H1 (cell line): Measurements from ENCODE around the gene ODR4. TPM values are rescaled to one million over a fixed set of nuclear protein-coding genes. Genes with fewer than 3 reads are reported as not detected.

Source experiments
- CTCF ChIA-PET: fragments of 300-600 bp; sonication (Branson Sonifier 250); formaldehyde crosslinking; loops from one replicate; lab custom pipeline; 2021; ENCODE audit not compliant: partially characterized antibody; lab: Charles Lee
- POLR2A ChIA-PET: fragments of 300-600 bp; sonication (Branson Sonifier 250); formaldehyde crosslinking; loops from one replicate; lab custom pipeline; 2021; ENCODE audit warnings: inconsistent platforms; ENCODE audit not compliant: partially characterized antibody; lab: Charles Lee
- DNase-seq, 2 experiments: peaks; one replicate each; pipeline versions ENCODE4 v3.0.0 to v3.0.0-alpha.2; 2010 to 2022; ENCODE audit warnings: low spot score in 2 of 2, low read depth in 1 of 2, mixed read lengths in 1 of 2
- FAIRE-seq: peaks from 2 replicates; lab custom pipeline; 2011; peaks lifted over from hg19 to GRCh38; lab: Jason Lieb, UNC
- H2AFZ ChIP-seq: 2 replicates; pipeline ENCODE4 v1.8.1; 2012; ENCODE audit warnings: low read length, inconsistent platforms
- H2AK5ac ChIP-seq: 2 replicates; pipeline ENCODE4 v1.6.1; 2013; ENCODE audit warnings: low read depth, low read length
- H2BK120ac ChIP-seq: replicated peaks from 2 replicates; pipeline ENCODE3; 2013; ENCODE audit warnings: low read depth, low read length, inconsistent platforms
- H2BK12ac ChIP-seq: 2 replicates; pipeline ENCODE4 v1.6.1; 2013; ENCODE audit warnings: low read depth, low read length
- H2BK15ac ChIP-seq: 2 replicates; pipeline ENCODE4 v1.6.1; 2013; ENCODE audit warnings: low read length
- H2BK20ac ChIP-seq: 2 replicates; pipeline ENCODE4 v1.6.1; 2013; ENCODE audit warnings: low read length
- H2BK5ac ChIP-seq: 2 replicates; pipeline ENCODE4 v1.6.1; 2013; ENCODE audit warnings: low read depth, low read length
- H3K14ac ChIP-seq: 2 replicates; pipeline ENCODE4 v1.6.1; 2013; ENCODE audit warnings: inconsistent platforms; ENCODE audit not compliant: insufficient read length
- H3K18ac ChIP-seq: 2 replicates; pipeline ENCODE4 v1.6.1; 2013; ENCODE audit warnings: low read length; ENCODE audit errors: extremely low read depth
- H3K23ac ChIP-seq: 2 replicates; pipeline ENCODE4 v1.6.1; 2013; ENCODE audit warnings: inconsistent platforms; ENCODE audit not compliant: insufficient read length
- H3K23me2 ChIP-seq: 2 replicates; pipeline ENCODE4 v1.6.1; 2013; ENCODE audit warnings: low read depth, low read length
- H3K27ac ChIP-seq: 2 replicates; pipeline ENCODE4 v1.6.1; 2011; ENCODE audit warnings: low read depth, low read length, inconsistent platforms
- H3K27me3 ChIP-seq, 4 experiments: replicated peaks in 1 of 4; 1 replicate in 1 of 4; 2 replicates in 3 of 4; pipeline versions ENCODE4 v1.6.1 to v1.8.1; 2011 to 2013; ENCODE audit warnings: low read length in 3 of 4, mild to moderate bottlenecking in 3 of 4, inconsistent platforms in 2 of 4, mixed read lengths in 2 of 4, moderate library complexity in 1 of 4; ENCODE audit not compliant: control insufficient read depth in 3 of 4, insufficient read depth in 3 of 4; ENCODE audit errors: extremely low read depth in 1 of 4
- H3K36me3 ChIP-seq, 4 experiments: 2 replicates each; pipeline versions ENCODE4 v1.6.1 to v1.8.1; 2011 to 2013; ENCODE audit warnings: mild to moderate bottlenecking in 4 of 4, low read length in 3 of 4, moderate library complexity in 2 of 4, control low read depth in 1 of 4, inconsistent platforms in 1 of 4; ENCODE audit not compliant: insufficient read depth in 4 of 4, control insufficient read depth in 2 of 4
- H3K4ac ChIP-seq: replicated peaks from 2 replicates; pipeline ENCODE3; 2013; ENCODE audit warnings: low read length, low read depth, mixed read lengths, inconsistent platforms; ENCODE audit not compliant: insufficient read length
- H3K4me1 ChIP-seq, 4 experiments: replicated peaks in 1 of 4; 1 replicate in 1 of 4; 2 replicates in 3 of 4; pipeline versions ENCODE4 v1.6.1 to v1.8.1; 2011 to 2013; ENCODE audit warnings: low read length in 3 of 4, inconsistent platforms in 2 of 4, mixed read lengths in 1 of 4; ENCODE audit not compliant: insufficient read depth in 4 of 4, control insufficient read depth in 3 of 4
- H3K4me2 ChIP-seq, 2 experiments: 2 replicates each; pipeline versions ENCODE4 v1.6.1 to v1.8.1; 2011 to 2013; ENCODE audit warnings: low read depth in 2 of 2, low read length in 2 of 2, control low read depth in 1 of 2, inconsistent platforms in 1 of 2, mild to moderate bottlenecking in 1 of 2; ENCODE audit not compliant: insufficient read depth in 1 of 2
- H3K4me3 ChIP-seq, 4 experiments: fragments of 200-600, 300-600 bp in 1 of 4; sonication (generic), shearing (Covaris generic), sonication (Bioruptor Twin) in 1 of 4; 2 replicates each; pipeline versions ENCODE4 v1.5.1 to v1.8.1; 2011 to 2016; ENCODE audit warnings: low read length in 4 of 4, low read depth in 3 of 4, control low read depth in 2 of 4, inconsistent platforms in 2 of 4, mild to moderate bottlenecking in 2 of 4, mixed read lengths in 1 of 4, moderate library complexity in 1 of 4; ENCODE audit not compliant: insufficient read depth in 2 of 4; ENCODE audit errors: extremely low read depth in 1 of 4
- H3K56ac ChIP-seq: replicated peaks from 2 replicates; pipeline ENCODE3; 2013; ENCODE audit warnings: low read depth, mild to moderate bottlenecking, mixed read lengths, low read length, inconsistent platforms; ENCODE audit not compliant: insufficient read length
- H3K79me1 ChIP-seq: 2 replicates; pipeline ENCODE4 v1.6.1; 2013; ENCODE audit warnings: low read depth, low read length, control low read depth
- H3K79me2 ChIP-seq, 2 experiments: 2 replicates each; pipeline versions ENCODE4 v1.6.1 to v1.8.1; 2012 to 2013; ENCODE audit warnings: low read length in 2 of 2, mild to moderate bottlenecking in 2 of 2, inconsistent platforms in 1 of 2; ENCODE audit not compliant: insufficient read depth in 2 of 2, control insufficient read depth in 1 of 2
- H3K9ac ChIP-seq, 4 experiments: replicated peaks in 1 of 4; 1 replicate in 1 of 4; 2 replicates in 3 of 4; pipeline versions ENCODE4 v1.6.1 to v1.8.1; 2011 to 2013; ENCODE audit warnings: low read depth in 3 of 4, low read length in 3 of 4, control low read depth in 2 of 4, mild to moderate bottlenecking in 2 of 4, moderate library complexity in 2 of 4, inconsistent platforms in 1 of 4; ENCODE audit errors: extremely low read depth in 1 of 4
- H3K9me3 ChIP-seq, 2 experiments: 2 replicates each; pipeline versions ENCODE4 v1.6.1 to v1.8.1; 2012 to 2013; ENCODE audit warnings: mild to moderate bottlenecking in 2 of 2, moderate library complexity in 2 of 2, control low read depth in 1 of 2, inconsistent platforms in 1 of 2, low read depth in 1 of 2, low read length in 1 of 2, mixed read lengths in 1 of 2; ENCODE audit not compliant: insufficient read depth in 2 of 2
- H4K20me1 ChIP-seq, 2 experiments: replicated peaks in 1 of 2; 2 replicates each; pipeline versions ENCODE3 to v1.8.1; 2011 to 2013; ENCODE audit warnings: inconsistent platforms in 2 of 2, low read length in 2 of 2, mild to moderate bottlenecking in 1 of 2; ENCODE audit not compliant: insufficient read depth in 2 of 2, control insufficient read depth in 1 of 2
- H4K5ac ChIP-seq: 2 replicates; pipeline ENCODE4 v1.6.1; 2013; ENCODE audit warnings: low read length, low read depth, mixed read lengths, inconsistent platforms; ENCODE audit not compliant: insufficient read length
- H4K8ac ChIP-seq: 2 replicates; pipeline ENCODE4 v1.8.0; 2013; ENCODE audit warnings: mild to moderate bottlenecking, moderate library complexity, low read length, inconsistent platforms; ENCODE audit not compliant: insufficient read depth; ENCODE audit errors: extremely low read depth
- H4K91ac ChIP-seq: replicated peaks from 2 replicates; pipeline ENCODE3; 2013; ENCODE audit warnings: low read length, mixed read lengths, inconsistent platforms; ENCODE audit not compliant: insufficient read length
- BCL11A ChIP-seq, 2 experiments: IDR thresholded peaks; one replicate each; pipeline ENCODE4 v1.6.1; 2011; ENCODE audit warnings: low read depth in 2 of 2, low read length in 2 of 2, mild to moderate bottlenecking in 2 of 2
- CHD1 ChIP-seq: IDR thresholded peaks from 2 replicates; pipeline ENCODE4 v1.6.1; 2012; ENCODE audit warnings: low read depth, low read length, improper control_type of control experiment
- HDAC6 ChIP-seq: IDR thresholded peaks from one replicate; pipeline ENCODE4 v1.7.1; 2012; ENCODE audit warnings: low read depth, mild to moderate bottlenecking, inconsistent platforms, low read length, moderate library complexity
- KDM1A ChIP-seq: fragments of 200-600, 300-600 bp; sonication (generic); IDR thresholded peaks from 2 replicates; pipeline ENCODE4 v1.7.1; 2016; ENCODE audit warnings: mild to moderate bottlenecking, low read length, borderline replicate concordance
- NRF1 ChIP-seq: IDR thresholded peaks from 2 replicates; pipeline ENCODE4 v1.6.1; 2011; ENCODE audit warnings: mild to moderate bottlenecking, low read depth, low read length, improper control_type of control experiment
- RBBP5 ChIP-seq: IDR thresholded peaks from 2 replicates; pipeline ENCODE4 v1.7.1; 2012; ENCODE audit warnings: low read depth, mild to moderate bottlenecking, inconsistent platforms, low read length, moderate library complexity, borderline replicate concordance
- TAF1 ChIP-seq: IDR thresholded peaks from 2 replicates; pipeline ENCODE4 v1.6.1; 2011; ENCODE audit warnings: mild to moderate bottlenecking, low read depth, low read length
- WGBS, 2 experiments: shearing (Covaris generic) in 1 of 2; methylation state at CpG; one replicate each; pipeline versions ENCODE4 v1.1.6 to v1.1.7; 2013 to 2015; ENCODE audit warnings: low lambda C conversion rate in 2 of 2, mixed read lengths in 2 of 2, inconsistent platforms in 1 of 2, low coverage in 1 of 2, missing lambda C conversion rate in 1 of 2; ENCODE audit not compliant: insufficient replicate concordance in 2 of 2, insufficient coverage in 1 of 2, insufficient read length in 1 of 2; ENCODE audit errors: extremely low coverage in 1 of 2, missing lambda C conversion rate in 1 of 2; 5-methylcytosine and 5-hydroxymethylcytosine counted together
- polyA plus RNA-seq, 7 experiments: library from polyadenylated mRNA; depleted of rRNA in 3 of 7; stranded (reverse) in 5 of 7; unstranded in 2 of 7; fragments of >200 nt in 5 of 7; fragments of 200-250 nt in 2 of 7; gene quantifications; 1 replicate in 5 of 7; 2 replicates in 1 of 7; 4 replicates in 1 of 7; pipeline versions ENCODE4 v1.2.1 to v1.2.3, GENCODE V29; 2011 to 2013; ENCODE audit warnings: missing spikeins in 2 of 7, mixed read lengths in 2 of 7
- total RNA-seq: library from RNA; stranded (reverse); fragmentation: NEBNext Ultra II Directional; extraction: Animal tissue kit (Norgen Biotek cat#: 25700); gene quantifications from 2 replicates; pipeline ENCODE4 v1.2.1, GENCODE V29; 2021
- TF ChIP-seq, protein P1 (sequence below): IDR thresholded peaks from 2 replicates; pipeline ENCODE4 v1.6.1; 2011; ENCODE audit warnings: low read length, improper control_type of control experiment
- TF ChIP-seq, protein P2 (sequence below): IDR thresholded peaks from 2 replicates; pipeline ENCODE4 v1.6.1; 2011; ENCODE audit warnings: low read depth, mild to moderate bottlenecking, low read length; ENCODE audit not compliant: insufficient read depth

ODR4 gene
- total and polyA plus RNA-seq, 2 of the 8 experiments (the other 6 are each of a cell fraction or from before 2014, with no cell fraction given) = 4.1 to 14.1 TPM

- 96% methylated on average over 2 of the region's 2 CpGs; no CpG with 5 or more reads in 1 of the 2 experiments for WGBS, 2 experiments
- H3K56ac ChIP-seq = no peak overlapping the region
- no peak overlapping the region for H3K4me3 ChIP-seq
- no peaks in the 10 kb centered on the region for H3K79me2 ChIP-seq
- H3K27me3 ChIP-seq = no peaks in the 10 kb centered on the region
- no peak overlapping the region for H4K8ac ChIP-seq
- H3K9ac ChIP-seq = no peak overlapping the region
- H3K27ac ChIP-seq = no peak overlapping the region
- ChIA-PET CTCF (no interaction called here), POLR2A (no interaction called here)
- no peak overlapping the region for H2BK120ac ChIP-seq
- no peak overlapping the region for H3K4me2 ChIP-seq
- H2AFZ ChIP-seq = no peak overlapping the region
- TF ChIP-seq, protein P1, sequence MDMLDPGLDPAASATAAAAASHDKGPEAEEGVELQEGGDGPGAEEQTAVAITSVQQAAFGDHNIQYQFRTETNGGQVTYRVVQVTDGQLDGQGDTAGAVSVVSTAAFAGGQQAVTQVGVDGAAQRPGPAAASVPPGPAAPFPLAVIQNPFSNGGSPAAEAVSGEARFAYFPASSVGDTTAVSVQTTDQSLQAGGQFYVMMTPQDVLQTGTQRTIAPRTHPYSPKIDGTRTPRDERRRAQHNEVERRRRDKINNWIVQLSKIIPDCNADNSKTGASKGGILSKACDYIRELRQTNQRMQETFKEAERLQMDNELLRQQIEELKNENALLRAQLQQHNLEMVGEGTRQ = no peak
- TF ChIP-seq BCL11A (IDR thresholded peaks at IDR 0.05; ENCODE audit: low read depth in 2 of 2, low read length in 2 of 2) = no peak
- TF ChIP-seq RBBP5 = no peak
- TF ChIP-seq KDM1A = no peak
- no peak for TF ChIP-seq HDAC6
- no peak for TF ChIP-seq NRF1
- TF ChIP-seq, protein P2, sequence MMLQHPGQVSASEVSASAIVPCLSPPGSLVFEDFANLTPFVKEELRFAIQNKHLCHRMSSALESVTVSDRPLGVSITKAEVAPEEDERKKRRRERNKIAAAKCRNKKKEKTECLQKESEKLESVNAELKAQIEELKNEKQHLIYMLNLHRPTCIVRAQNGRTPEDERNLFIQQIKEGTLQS = no peak
- no peak for TF ChIP-seq CHD1
- no peak for TF ChIP-seq TAF1
- H3K36me3 ChIP-seq = no peaks in the 10 kb centered on the region
- H2BK5ac ChIP-seq = no peak overlapping the region
- no peak overlapping the region for H3K4ac ChIP-seq
- H4K20me1 ChIP-seq = no peaks in the 10 kb centered on the region
- H3K18ac ChIP-seq = no peak overlapping the region
- no peak overlapping the region for H2AK5ac ChIP-seq
- no peak overlapping the region for H3K23ac ChIP-seq
- no peaks in the 10 kb centered on the region for H3K9me3 ChIP-seq
- DNase-seq (no peak), FAIRE-seq (no peak)
- H3K4me1 ChIP-seq = no peaks in the 10 kb centered on the region; a peak in 2 of 7 replicates
- H2BK20ac ChIP-seq = no peak overlapping the region
- H4K5ac ChIP-seq = no peak overlapping the region
- no peaks in the 10 kb centered on the region for H3K23me2 ChIP-seq
- H3K79me1 ChIP-seq = no peaks in the 10 kb centered on the region
- no peak overlapping the region for H4K91ac ChIP-seq
- no peak overlapping the region for H2BK12ac ChIP-seq
- no peak overlapping the region for H3K14ac ChIP-seq
- H2BK15ac ChIP-seq = no peak overlapping the region
Observed at GRCh38 chr1:186465946-186466345, 90.3 kb downstream of the ODR4 start.
